Ovary (tissue), 9 donors: ENCODE results near the gene OBP2B. TPM values are rescaled to one million over a fixed set of nuclear protein-coding genes. Genes with fewer than 3 reads are reported as not detected.

Experiments
- DNase-seq, 5 donors: peaks; one replicate each; pipeline ENCODE4 v3.0.0-alpha.2; 2019 to 2020
- H3K27ac ChIP-seq, 2 donors: fragments of 200-600 bp; one replicate each; pipeline versions ENCODE4 v1.5.1 to v1.8.0; 2019 to 2022
- H3K27me3 ChIP-seq: fragments of 200-600 bp; one replicate; pipeline ENCODE4 v1.8.0; 2022
- H3K36me3 ChIP-seq: fragments of 200-600 bp; sonication (generic); one replicate; pipeline ENCODE4 v1.5.1; 2019
- H3K4me1 ChIP-seq: one replicate; pipeline ENCODE4 v1.8.1; 2013; ENCODE audit warnings: mild to moderate bottlenecking, moderate library complexity; ENCODE audit not compliant: insufficient read depth
- H3K4me3 ChIP-seq: fragments of 200-600 bp; sonication (generic); one replicate; pipeline ENCODE4 v1.5.1; 2017
- H3K9me3 ChIP-seq, 2 donors: fragments of 200-600 bp in 1 of 2; sonication (generic) in 1 of 2; one replicate each; pipeline versions ENCODE4 v1.5.1 to v1.8.1; 2013 to 2019; ENCODE audit warnings: mild to moderate bottlenecking in 1 of 2, moderate library complexity in 1 of 2
- EP300 ChIP-seq: sonication (generic); formaldehyde crosslinking; IDR thresholded peaks from one replicate; pipeline ENCODE4 v1.6.1; 2017; ENCODE audit warnings: antibody characterized with exemption
- POLR2A ChIP-seq: fragments of 450-650 bp; IDR thresholded peaks from one replicate; pipeline ENCODE4 v1.6.1; 2017; ENCODE audit warnings: antibody characterized with exemption, mild to moderate bottlenecking, moderate library complexity
- WGBS, 3 donors: extraction: QIAGEN DNeasy Blood & Tissue Kit in 1 of 3; methylation state at CpG; one replicate each; pipeline versions ENCODE4 v1.1.5 to v1.1.7; 2013 to 2017; 5-methylcytosine and 5-hydroxymethylcytosine counted together
- intact Hi-C, 4 donors: fragments of 100-400 bp; cut with DNase I; formaldehyde crosslinking; loops; one replicate each; pipeline versions ENCODE4 v1.11.0 to v1.15.1; 2022 to 2023
- polyA plus RNA-seq, 2 donors: library from polyadenylated mRNA; stranded (reverse); fragments of 200-250 nt in 1 of 2; fragments of 350-450 nt in 1 of 2; fragmentation: Illumina TruSeq in 1 of 2; extraction: RNeasy Lipid Tissue Mini Kit (QIAGEN cat#74804) in 1 of 2; gene quantifications; one replicate each; pipeline ENCODE4 v1.2.3, GENCODE V29; 2013 to 2014
- total RNA-seq, 7 donors: library from RNA; depleted of rRNA in 2 of 7; stranded (reverse); fragments of >200 nt in 2 of 7; fragmentation: NEBNext Ultra II Directional in 3 of 7; extraction: Animal tissue kit (Norgen Biotek cat#: 25700) in 3 of 7; gene quantifications; one replicate each; pipeline versions ENCODE4 v1.1.0 to v1.2.4, GENCODE V29; 2016 to 2023
- TF ChIP-seq, protein P1 (sequence below), 3 donors: fragments of 450-650 bp in 2 of 3; fragments of 200-600 bp in 1 of 3; IDR thresholded peaks; one replicate each; pipeline versions ENCODE4 v1.5.1 to v1.8.0; 2016 to 2022; ENCODE audit warnings: antibody characterized with exemption in 3 of 3, mild to moderate bottlenecking in 1 of 3
- donor health status: DM: no; HTN: no; CAD: no; lungs with moderate emphysema.
- donor health status: DM: no; HTN: no; CAD: no.
- donor health status: Bipolar disorder and iron deficiency.
- donor health status: DM: yes; HTN: yes; CAD: no.
- donor health status: DM: no; HTN: no; CAD: no.
- donor health status: DM: yes; HTN: yes; CAD: no.

Gene OBP2B
- total and polyA plus RNA-seq, 9 donors = 0.33 to 5.3 (median 2.7) TPM; not detected in 5

DNA sequence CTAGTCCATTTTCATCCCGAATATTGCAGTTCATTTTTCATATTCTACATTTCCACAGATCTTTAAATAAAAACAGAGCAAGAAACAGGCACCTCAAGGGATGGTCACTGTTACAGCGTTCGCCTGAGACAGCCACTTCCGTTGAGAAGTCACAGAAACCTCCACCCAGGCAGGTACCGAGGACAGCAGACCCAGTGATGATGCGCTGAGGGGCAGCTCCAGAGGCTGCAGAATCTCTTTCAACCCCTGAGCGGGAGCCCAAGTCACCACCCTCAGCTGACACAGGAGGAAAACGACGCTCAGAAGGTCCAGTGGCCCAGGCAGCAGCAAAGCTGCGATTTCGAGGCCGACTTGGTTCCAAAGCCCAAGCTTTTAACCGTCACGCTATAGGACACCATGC lies 33.2 kb upstream of the OBP2B start:
- Histone ChIP-seq H3K9me3 (no peaks in the 10 kb centered on the region), H3K4me1 (peaks cover 8% of the 10 kb centered on the region), H3K27me3 (no peaks in the 10 kb centered on the region), H3K4me3 (no peak overlapping the region), H3K36me3 (no peaks in the 10 kb centered on the region), H3K27ac (no peak overlapping the region)
- 83 to 87% (median 86%) methylated on average over 14 of the region's 14 CpGs for WGBS, 3 donors
- TF ChIP-seq, protein P1, sequence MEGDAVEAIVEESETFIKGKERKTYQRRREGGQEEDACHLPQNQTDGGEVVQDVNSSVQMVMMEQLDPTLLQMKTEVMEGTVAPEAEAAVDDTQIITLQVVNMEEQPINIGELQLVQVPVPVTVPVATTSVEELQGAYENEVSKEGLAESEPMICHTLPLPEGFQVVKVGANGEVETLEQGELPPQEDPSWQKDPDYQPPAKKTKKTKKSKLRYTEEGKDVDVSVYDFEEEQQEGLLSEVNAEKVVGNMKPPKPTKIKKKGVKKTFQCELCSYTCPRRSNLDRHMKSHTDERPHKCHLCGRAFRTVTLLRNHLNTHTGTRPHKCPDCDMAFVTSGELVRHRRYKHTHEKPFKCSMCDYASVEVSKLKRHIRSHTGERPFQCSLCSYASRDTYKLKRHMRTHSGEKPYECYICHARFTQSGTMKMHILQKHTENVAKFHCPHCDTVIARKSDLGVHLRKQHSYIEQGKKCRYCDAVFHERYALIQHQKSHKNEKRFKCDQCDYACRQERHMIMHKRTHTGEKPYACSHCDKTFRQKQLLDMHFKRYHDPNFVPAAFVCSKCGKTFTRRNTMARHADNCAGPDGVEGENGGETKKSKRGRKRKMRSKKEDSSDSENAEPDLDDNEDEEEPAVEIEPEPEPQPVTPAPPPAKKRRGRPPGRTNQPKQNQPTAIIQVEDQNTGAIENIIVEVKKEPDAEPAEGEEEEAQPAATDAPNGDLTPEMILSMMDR (IDR thresholded peaks at IDR 0.05) = no peak
- no peak for TF ChIP-seq EP300
- TF ChIP-seq POLR2A = no peak
- intact Hi-C loops = no loop called here
- DNase-seq = no peak

DNA sequence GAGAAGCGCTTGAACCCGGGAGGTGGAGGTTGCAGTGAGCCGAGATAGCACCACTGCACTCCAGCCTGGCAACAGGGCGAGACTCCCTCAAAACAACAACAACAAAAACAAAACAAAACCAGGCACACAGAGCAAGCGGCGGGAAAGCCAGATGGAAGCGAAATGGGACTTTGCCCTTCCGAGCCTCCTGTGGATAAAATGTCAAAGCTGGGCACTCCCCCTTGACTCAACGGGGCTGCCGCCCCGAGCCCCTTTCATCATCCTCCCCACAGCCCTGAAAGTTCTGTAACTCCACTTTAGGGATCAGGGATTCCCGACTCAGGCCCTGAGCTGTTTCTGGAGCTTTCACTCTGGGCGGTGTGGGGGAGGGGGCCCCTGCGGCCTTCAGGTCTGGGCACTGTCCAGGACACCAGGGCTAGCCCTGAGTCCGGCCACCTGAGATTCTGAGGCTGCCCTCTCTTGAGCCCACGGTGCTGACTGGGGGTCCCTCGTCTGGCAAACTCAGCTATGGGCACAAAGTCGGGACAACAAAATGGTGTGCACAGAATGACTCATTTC lies 30.6 kb upstream of the OBP2B start:
- peak in 1 of 5 donors; percentile 45 for DNase-seq
- H3K9me3 ChIP-seq = no peaks in the 10 kb centered on the region
- 79 to 89% (median 81%) methylated on average over 18 of the region's 18 CpGs for WGBS, 3 donors
- TF ChIP-seq, protein P1 (IDR thresholded peaks at IDR 0.05) = no peak
- TF ChIP-seq POLR2A = no peak
- no peak for TF ChIP-seq EP300
- peak overlapping the region; percentile 78 to 94 for H3K27ac ChIP-seq
- no peaks in the 10 kb centered on the region for H3K36me3 ChIP-seq
- H3K4me1 ChIP-seq = peaks cover 12% of the 10 kb centered on the region
- H3K27me3 ChIP-seq = no peaks in the 10 kb centered on the region
- no peak overlapping the region for H3K4me3 ChIP-seq
- intact Hi-C loops = loop anchor here in 3 of 4 donors (5.0 kb wide), 2 partner anchors 33 to 38 kb away; partner anchors contain the start of gene ABO (in 2 of the 3)

DNA sequence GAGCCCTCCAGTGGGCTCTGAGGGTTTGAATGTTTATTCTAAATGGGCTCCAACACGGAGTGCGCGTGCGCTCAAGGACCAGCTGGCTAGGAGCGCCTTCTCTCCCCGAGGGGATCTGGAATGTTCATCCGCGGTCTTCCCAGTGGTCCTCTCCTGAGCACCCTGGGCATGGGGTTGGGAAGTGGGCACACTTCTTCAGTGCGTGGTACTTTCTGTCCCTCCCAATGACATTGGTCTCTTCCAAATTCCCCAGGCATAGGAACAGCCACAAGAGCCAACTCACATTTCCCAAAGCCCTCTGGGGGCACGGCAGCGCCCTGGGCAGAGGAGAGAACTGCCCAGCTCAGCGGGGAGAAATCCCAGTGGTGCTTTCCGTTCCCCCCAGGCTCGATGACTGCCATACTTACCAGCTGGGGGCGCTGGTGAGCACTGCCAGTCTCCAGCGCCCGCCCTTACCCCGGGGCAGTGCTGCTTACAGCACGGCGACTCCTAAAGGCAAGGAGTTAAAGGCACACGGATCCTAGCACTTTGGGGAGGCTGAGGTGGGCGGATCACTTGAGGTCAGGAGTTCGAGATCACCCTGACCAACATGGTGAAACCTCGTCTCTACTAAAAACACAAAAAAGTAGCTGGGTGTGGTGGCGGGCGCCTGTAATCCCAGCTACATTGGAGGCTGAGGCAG lies 29.9 kb upstream of the OBP2B start:
- no peaks in the 10 kb centered on the region for H3K27me3 ChIP-seq
- H3K9me3 ChIP-seq = no peaks in the 10 kb centered on the region
- H3K36me3 ChIP-seq = no peaks in the 10 kb centered on the region
- peak overlapping the region; percentile 78 to 94 for H3K27ac ChIP-seq
- H3K4me1 ChIP-seq = peaks cover 12% of the 10 kb centered on the region
- H3K4me3 ChIP-seq = peak overlapping the region; percentile 17
- 16 to 20% (median 18%) methylated on average over 26 of the region's 26 CpGs for WGBS, 3 donors
- intact Hi-C loops = loop anchor here in 3 of 4 donors (5.0 kb wide), 2 partner anchors 33 to 38 kb away; partner anchors contain the start of gene ABO (in 2 of the 3)
- TF ChIP-seq POLR2A = no peak
- TF ChIP-seq, protein P1 (IDR thresholded peaks at IDR 0.05) = peak; percentile 68 to 76 (median 72)
- no peak for TF ChIP-seq EP300
- DNase-seq = peak; percentile 80 to 87 (median 81)

DNA sequence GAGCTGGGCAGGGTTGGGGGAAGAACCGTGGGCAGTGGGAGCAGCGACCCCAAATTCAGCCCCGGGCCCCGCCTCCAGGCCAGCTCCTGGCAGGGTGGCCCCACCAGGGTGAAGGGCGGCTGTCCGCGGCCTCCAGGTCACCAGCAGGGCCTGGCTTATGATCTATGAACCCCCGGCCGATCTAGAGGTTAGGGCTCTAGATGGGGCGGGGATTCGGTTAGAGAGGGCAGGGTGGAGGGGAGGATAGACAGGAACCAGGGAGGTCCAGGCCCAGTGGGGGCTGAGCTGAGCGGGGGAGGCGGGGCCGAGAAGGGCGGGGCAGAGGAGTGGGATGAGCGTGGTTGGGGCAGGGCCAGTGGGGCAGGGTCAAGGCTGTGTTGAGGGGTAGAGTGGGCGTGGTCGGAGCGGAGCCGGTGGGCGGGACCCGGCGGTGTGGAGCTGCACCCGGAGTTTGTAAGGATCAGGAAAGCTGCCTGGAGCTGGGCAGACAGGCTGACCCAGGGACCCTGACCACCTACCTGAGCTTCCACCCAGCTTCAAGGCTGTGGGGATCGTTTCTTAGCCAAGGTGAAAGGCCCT lies 29.3 kb upstream of the OBP2B start:
- Histone ChIP-seq H3K9me3 (no peaks in the 10 kb centered on the region), H3K4me1 (peaks cover 12% of the 10 kb centered on the region), H3K36me3 (no peaks in the 10 kb centered on the region), H3K27ac (peak overlapping the region; percentile 78 to 94), H3K4me3 (peak overlapping the region; percentile 17), H3K27me3 (no peaks in the 10 kb centered on the region)
- intact Hi-C loops = loop anchor here in 3 of 4 donors (5.0 kb wide), 2 partner anchors 34 to 39 kb away; partner anchors contain the start of gene ABO (in 2 of the 3)
- TF ChIP-seq POLR2A (peak; percentile 20), EP300 (no peak)
- TF ChIP-seq, protein P1 (IDR thresholded peaks at IDR 0.05) = no peak
- WGBS, 3 donors = 3 to 6% (median 6%) methylated on average over 25 of the region's 25 CpGs
- peak; percentile 99 for DNase-seq
